Activated effector memory CD4-positive, alpha-beta T cell treated with anti-CD3 and anti-CD28 coated beads, Interleukin-2, amount 50 U/mL, for 16 hours (primary cell): ENCODE data around the gene AKR7A3.
"Not testable (repeated sequence)": the region's sequence is repeated elsewhere in the genome, so short reads cannot be mapped to it uniquely, and the experiment has no call there.

Source experiments
- DNase-seq: peaks from one replicate; pipeline ENCODE4 v3.0.0-alpha.2; 2020

Gene AKR7A3

DNA sequence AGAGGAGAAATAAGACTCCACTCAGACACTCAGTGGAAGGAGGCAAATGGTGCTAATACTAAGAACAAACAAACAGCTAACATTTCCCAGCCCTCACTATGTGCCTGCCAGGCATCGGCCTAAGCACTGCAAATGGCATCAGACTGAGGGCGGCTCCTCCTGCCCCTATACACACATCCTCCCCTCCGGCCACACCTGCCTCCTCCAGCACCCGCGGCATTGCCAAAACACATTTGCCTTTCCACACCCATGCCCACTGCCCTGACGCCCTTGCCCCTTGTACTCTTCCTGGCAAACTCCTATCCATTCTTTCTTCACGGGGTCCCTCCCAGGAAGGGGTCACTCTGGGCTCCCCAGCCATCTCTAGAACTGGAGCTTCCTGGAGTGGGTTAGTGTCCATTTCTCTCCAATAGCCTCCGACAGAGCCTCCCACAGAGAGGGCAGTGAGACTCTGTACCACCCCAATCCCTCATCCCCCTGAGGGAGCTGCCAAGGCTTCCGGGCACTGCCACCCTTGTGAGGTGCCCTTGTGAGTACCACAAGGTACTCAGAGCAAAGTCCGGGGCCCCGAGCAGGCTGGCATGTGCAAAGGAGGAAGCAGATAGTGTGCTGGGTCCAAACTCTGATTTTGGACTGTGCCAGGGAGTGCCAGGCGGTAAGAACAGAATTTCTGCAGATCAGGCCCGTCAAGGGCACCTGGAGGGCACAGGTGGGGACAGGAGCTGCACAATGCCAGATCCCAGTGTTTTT is 959 bp downstream of the AKR7A3 start:
- peak; percentile 55 for DNase-seq

DNA sequence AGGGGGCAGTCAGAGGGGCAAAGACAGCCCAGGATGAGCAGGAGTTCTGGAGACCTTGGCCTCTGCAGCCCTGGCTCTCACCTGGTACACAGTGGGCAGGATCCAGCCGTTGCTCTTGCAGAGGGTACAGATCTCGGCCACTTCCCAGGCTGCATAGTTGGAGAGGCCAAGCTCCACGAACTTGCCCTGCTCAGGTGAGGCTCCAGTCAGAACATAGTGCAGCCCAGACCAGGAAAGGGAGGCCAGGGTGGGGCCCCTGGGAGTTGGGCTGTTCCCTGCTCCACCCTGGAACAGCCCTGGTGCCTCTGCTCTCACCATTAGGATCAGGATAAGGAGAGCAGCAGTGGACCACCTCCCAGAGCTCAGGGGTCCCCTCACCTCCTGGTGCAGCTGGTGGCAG is 2.8 kb downstream of the AKR7A3 start:
- peak; percentile 13 for DNase-seq

DNA sequence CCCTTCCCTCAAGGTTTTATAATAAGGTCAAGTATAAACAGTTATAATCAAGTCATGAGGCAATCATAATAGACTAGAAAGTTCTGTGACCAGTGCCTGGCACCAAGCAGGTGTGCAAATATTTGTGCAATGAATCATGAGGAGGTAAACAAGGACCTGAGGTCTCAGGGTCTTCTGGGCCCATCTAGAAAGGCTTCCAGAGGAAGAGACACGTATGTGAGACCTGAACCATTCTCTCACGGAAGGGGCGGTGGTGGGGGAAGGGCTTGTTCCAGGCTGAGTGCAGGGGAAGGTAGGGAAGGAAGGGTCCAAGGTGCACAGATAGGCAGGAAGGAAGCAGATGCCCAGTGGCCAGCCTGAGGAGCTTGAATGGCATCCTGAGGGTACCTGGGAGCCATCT is 3.2 kb downstream of the AKR7A3 start:
- DNase-seq = not testable (repeated sequence)

GRCh38 chr1:19284881-19285280 is 3.7 kb downstream of the AKR7A3 start:
- DNase-seq = peak; percentile 33

- peak; percentile 60 for DNase-seq
Observed at GRCh38 chr1:19283891-19284290, 4.7 kb downstream of the AKR7A3 start.

- no peak for DNase-seq
Observed at GRCh38 chr1:19274636-19275035, 13.9 kb downstream of the AKR7A3 start.

GRCh38 chr1:19273844-19274531 is 14.6 kb downstream of the AKR7A3 start:
- peak; percentile 52 for DNase-seq

DNA sequence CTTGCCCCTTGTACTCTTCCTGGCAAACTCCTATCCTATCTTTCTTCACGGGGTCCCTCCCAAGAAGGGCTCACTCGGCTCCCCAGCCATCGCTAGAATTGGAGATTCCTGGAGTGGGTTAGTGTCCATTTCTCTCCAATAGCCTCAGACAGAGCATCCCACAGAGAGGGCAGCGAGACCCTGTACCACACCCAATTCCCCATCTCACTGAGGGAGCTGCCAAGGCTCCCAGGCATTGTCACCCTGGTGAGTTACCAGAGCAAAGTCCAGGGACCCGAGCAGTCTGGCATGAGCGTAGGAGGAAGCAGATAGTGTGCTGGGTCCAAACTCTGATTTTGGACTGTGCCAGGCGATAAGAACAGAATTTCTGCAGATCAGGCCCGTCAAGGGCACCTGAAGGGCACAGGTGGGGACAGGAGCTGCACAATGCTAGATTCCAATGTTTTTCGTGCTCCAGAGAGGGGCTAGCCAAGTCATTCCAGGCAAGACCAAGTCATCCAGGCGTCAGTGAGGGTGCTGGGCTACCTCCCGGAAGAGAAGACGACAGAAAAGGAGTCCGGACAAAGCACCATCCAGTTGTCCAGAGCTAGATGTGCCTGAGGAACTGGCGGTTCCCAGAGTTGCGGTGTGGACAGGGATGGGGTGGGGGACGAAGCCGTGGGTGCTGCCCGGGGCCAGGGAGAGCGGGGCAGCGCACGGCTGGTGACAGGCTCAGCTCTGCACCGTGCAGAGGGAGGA is 15.3 kb downstream of the AKR7A3 start:
- peak; percentile 50 for DNase-seq

DNA sequence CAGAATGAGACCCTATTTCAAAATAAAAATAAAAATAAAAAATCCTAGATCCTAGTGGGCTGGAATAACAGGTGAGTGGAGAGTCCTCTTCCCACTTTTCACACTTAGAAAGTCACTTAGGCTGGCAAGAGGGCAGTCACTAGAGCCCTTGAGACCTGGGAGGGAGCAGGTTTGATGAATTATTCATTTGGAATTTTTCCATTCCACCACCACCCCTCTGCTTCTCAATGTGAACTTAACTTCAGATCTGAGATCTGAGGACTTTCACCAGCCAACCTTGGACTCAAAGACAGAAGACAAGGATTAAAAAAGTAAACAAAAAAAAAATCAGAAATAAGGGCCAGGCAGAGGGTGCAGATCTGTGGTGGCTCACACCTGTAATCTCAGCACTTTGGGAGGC is 16.5 kb downstream of the AKR7A3 start:
- DNase-seq = peak; percentile 2

DNA sequence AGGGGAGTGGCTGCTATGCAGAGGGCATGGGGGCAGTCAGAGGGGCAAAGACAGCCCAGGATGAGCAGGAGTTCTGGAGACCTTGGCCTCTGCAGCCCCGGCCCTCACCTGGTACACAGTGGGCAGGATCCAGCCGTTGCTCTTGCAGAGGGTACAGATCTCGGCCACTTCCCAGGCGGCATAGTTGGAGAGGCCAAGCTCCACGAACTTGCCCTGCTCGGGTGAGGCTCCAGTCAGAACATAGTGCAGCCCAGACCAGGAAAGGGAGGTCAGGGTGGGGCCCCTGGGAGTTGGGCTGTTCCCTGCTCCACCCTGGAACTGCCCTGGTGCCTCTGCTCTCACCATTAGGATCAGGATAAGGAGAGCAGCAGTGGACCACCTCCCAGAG is 18.2 kb downstream of the AKR7A3 start:
- peak; percentile 27 for DNase-seq

GRCh38 chr1:19269427-19270342 is 18.9 kb downstream of the AKR7A3 start:
- DNase-seq = peak; percentile 5

DNA sequence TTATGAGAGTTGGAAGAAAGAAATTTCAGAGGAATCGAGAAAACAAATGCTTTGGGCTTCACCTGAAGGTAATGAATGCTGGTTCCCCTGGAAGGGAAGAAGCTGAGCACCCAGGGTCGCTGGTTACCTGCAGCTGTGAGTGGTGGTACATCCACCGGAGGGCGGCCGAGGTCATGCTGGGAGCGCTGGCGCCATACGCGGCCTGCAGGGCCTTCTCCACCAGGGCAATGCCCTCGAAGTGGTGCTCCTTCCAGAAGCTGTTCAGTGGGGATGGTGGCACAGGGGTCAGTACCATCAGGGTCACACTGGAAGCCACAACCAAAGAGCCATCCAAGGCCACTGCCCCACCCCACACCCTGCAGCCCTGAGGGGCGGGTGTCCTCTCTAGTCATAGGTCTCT is 20.1 kb downstream of the AKR7A3 start:
- DNase-seq = peak; percentile 54

GRCh38 chr1:19262744-19263143 is 25.8 kb downstream of the AKR7A3 start:
- DNase-seq = no peak

GRCh38 chr1:19262047-19262446 is 26.5 kb downstream of the AKR7A3 start:
- no peak for DNase-seq

- no peak for DNase-seq
Observed at GRCh38 chr1:19260211-19261138, 28.1 kb downstream of the AKR7A3 start.

GRCh38 chr1:19258353-19258752 is 30.2 kb downstream of the AKR7A3 start:
- no peak for DNase-seq

GRCh38 chr1:19257178-19257914 is 31.2 kb downstream of the AKR7A3 start:
- DNase-seq = no peak

DNA sequence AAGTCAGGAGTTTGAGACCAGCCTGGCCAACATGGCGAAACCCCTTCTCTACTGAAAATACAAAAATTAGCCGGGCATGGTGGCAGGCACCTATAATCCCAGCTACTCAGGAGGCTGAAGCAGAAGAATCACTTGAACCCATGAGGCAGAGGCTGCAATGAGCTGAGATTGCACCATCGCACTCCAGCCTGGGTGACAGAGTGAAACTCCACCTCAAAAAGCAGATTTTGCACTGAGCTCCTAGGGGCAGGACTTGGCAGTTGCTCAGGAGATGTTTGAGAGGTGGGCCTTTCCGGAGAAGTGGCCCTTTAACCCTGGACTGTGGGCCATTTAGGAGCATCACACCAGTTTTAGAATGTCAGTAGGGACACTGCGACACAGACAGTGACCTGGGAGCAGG is 32.3 kb downstream of the AKR7A3 start:
- not testable (repeated sequence) for DNase-seq

DNA sequence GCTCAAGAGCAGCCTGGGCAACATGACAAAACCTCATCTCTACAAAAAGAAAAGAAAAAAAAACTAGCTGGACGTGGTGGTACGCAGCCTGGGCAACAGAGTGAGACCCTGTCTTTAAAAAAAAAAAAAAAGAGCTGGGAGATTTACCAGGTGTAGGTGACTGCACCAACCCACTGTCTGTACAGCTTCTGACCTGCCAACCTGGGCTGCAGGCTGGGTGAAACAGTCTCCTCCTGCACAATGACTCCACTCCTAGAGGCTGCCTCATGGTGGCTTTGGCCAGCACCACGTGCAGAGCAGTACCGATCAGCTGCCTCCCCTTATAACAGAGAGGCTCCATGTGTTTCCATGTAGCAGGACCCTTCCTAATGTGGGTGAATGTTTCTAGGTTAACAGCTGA is 33.3 kb downstream of the AKR7A3 start:
- DNase-seq = no peak

DNA sequence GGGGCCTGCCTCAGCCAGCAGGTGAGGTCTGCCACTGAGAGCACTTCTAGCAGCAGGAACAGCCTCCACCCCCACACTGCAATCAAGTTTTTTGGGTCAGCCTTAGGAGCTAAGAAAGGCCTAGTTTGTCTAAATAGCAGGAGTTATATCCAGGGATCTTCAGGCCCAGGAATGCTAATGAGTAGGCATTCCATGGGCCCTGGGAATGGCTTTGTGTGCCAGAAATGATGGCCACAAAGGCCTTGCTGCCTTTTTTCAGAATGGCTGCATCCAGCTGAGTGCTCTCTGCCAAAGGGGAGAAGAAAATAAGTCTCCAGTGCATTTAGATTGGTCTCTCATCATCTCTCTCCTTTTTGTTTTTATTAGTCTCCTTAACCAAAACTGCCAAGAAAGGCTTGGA is 34.2 kb downstream of the AKR7A3 start:
- DNase-seq = no peak
